Measurements from ENCODE around the gene WIPF3.

The WIPF3 gene

GRCh38 chr7:29853072-29853471, 46.8 kb downstream of the WIPF3 start:
- no peak overlapping the region for H3K4me3 ChIP-seq (ENCODE audit: low read depth in 1 of 2, low read length in 2 of 2)
- no peaks in the 10 kb centered on the region for H3K9me3 ChIP-seq (ENCODE audit: control insufficient read depth in 1 of 2, low read length in 2 of 2)
- no peak overlapping the region for H3K27ac ChIP-seq (ENCODE audit: low read length)
- H3K4me1 ChIP-seq (ENCODE audit: control insufficient read depth in 1 of 2, insufficient read depth in 2 of 2, low read length in 2 of 2), result no peaks in the 10 kb centered on the region
- H3K36me3 ChIP-seq (ENCODE audit: control insufficient read depth in 1 of 2, insufficient read depth in 2 of 2, low read length in 2 of 2), result no peaks in the 10 kb centered on the region
- no peaks in the 10 kb centered on the region for H3K27me3 ChIP-seq (ENCODE audit: low read depth, low read length)

GRCh38 chr7:29853789-29854188, 47.5 kb downstream of the WIPF3 start:
- Histone ChIP-seq H3K36me3 (ENCODE audit: control insufficient read depth in 1 of 2, insufficient read depth in 2 of 2, low read length in 2 of 2) (no peaks in the 10 kb centered on the region), H3K4me1 (ENCODE audit: control insufficient read depth in 1 of 2, insufficient read depth in 2 of 2, low read length in 2 of 2) (no peaks in the 10 kb centered on the region), H3K27ac (ENCODE audit: low read length) (no peak overlapping the region), H3K27me3 (ENCODE audit: low read depth, low read length) (no peaks in the 10 kb centered on the region), H3K4me3 (ENCODE audit: low read depth in 1 of 2, low read length in 2 of 2) (no peak overlapping the region), H3K9me3 (ENCODE audit: control insufficient read depth in 1 of 2, low read length in 2 of 2) (no peaks in the 10 kb centered on the region)

GRCh38 chr7:29854257-29854938, 48.1 kb downstream of the WIPF3 start:
- no peak overlapping the region for H3K27ac ChIP-seq (ENCODE audit: low read length)
- no peak overlapping the region for H3K4me3 ChIP-seq (ENCODE audit: low read depth in 1 of 2, low read length in 2 of 2)
- no peaks in the 10 kb centered on the region for H3K4me1 ChIP-seq (ENCODE audit: control insufficient read depth in 1 of 2, insufficient read depth in 2 of 2, low read length in 2 of 2)
- no peaks in the 10 kb centered on the region for H3K9me3 ChIP-seq (ENCODE audit: control insufficient read depth in 1 of 2, low read length in 2 of 2)
- no peaks in the 10 kb centered on the region for H3K27me3 ChIP-seq (ENCODE audit: low read depth, low read length)
- H3K36me3 ChIP-seq (ENCODE audit: control insufficient read depth in 1 of 2, insufficient read depth in 2 of 2, low read length in 2 of 2), result no peaks in the 10 kb centered on the region

GRCh38 chr7:29857654-29858053, 51.3 kb downstream of the WIPF3 start:
- Histone ChIP-seq H3K27ac (ENCODE audit: low read length) (no peak overlapping the region), H3K27me3 (ENCODE audit: low read depth, low read length) (no peaks in the 10 kb centered on the region), H3K4me1 (ENCODE audit: control insufficient read depth in 1 of 2, insufficient read depth in 2 of 2, low read length in 2 of 2) (no peaks in the 10 kb centered on the region), H3K36me3 (ENCODE audit: control insufficient read depth in 1 of 2, insufficient read depth in 2 of 2, low read length in 2 of 2) (no peaks in the 10 kb centered on the region), H3K9me3 (ENCODE audit: control insufficient read depth in 1 of 2, low read length in 2 of 2) (no peaks in the 10 kb centered on the region), H3K4me3 (ENCODE audit: low read depth in 1 of 2, low read length in 2 of 2) (no peak overlapping the region)

GRCh38 chr7:29858191-29858951, 52.1 kb downstream of the WIPF3 start:
- no peaks in the 10 kb centered on the region for H3K4me1 ChIP-seq (ENCODE audit: control insufficient read depth in 1 of 2, insufficient read depth in 2 of 2, low read length in 2 of 2)
- no peaks in the 10 kb centered on the region for H3K27me3 ChIP-seq (ENCODE audit: low read depth, low read length)
- H3K36me3 ChIP-seq (ENCODE audit: control insufficient read depth in 1 of 2, insufficient read depth in 2 of 2, low read length in 2 of 2), result no peaks in the 10 kb centered on the region
- H3K4me3 ChIP-seq (ENCODE audit: low read depth in 1 of 2, low read length in 2 of 2), result no peak overlapping the region
- no peaks in the 10 kb centered on the region for H3K9me3 ChIP-seq (ENCODE audit: control insufficient read depth in 1 of 2, low read length in 2 of 2)
- H3K27ac ChIP-seq (ENCODE audit: low read length), result no peak overlapping the region

GRCh38 chr7:29859104-29859503, 52.8 kb downstream of the WIPF3 start:
- H3K27ac ChIP-seq (ENCODE audit: low read length), result no peak overlapping the region
- H3K4me1 ChIP-seq (ENCODE audit: control insufficient read depth in 1 of 2, insufficient read depth in 2 of 2, low read length in 2 of 2), result no peaks in the 10 kb centered on the region
- no peaks in the 10 kb centered on the region for H3K36me3 ChIP-seq (ENCODE audit: control insufficient read depth in 1 of 2, insufficient read depth in 2 of 2, low read length in 2 of 2)
- H3K4me3 ChIP-seq (ENCODE audit: low read depth in 1 of 2, low read length in 2 of 2), result no peak overlapping the region
- no peaks in the 10 kb centered on the region for H3K27me3 ChIP-seq (ENCODE audit: low read depth, low read length)
- H3K9me3 ChIP-seq (ENCODE audit: control insufficient read depth in 1 of 2, low read length in 2 of 2), result no peaks in the 10 kb centered on the region

GRCh38 chr7:29859524-29860185, 53.3 kb downstream of the WIPF3 start:
- no peaks in the 10 kb centered on the region for H3K36me3 ChIP-seq (ENCODE audit: control insufficient read depth in 1 of 2, insufficient read depth in 2 of 2, low read length in 2 of 2)
- H3K4me1 ChIP-seq (ENCODE audit: control insufficient read depth in 1 of 2, insufficient read depth in 2 of 2, low read length in 2 of 2), result no peaks in the 10 kb centered on the region
- H3K27ac ChIP-seq (ENCODE audit: low read length), result no peak overlapping the region
- H3K4me3 ChIP-seq (ENCODE audit: low read depth in 1 of 2, low read length in 2 of 2), result no peak overlapping the region
- H3K9me3 ChIP-seq (ENCODE audit: control insufficient read depth in 1 of 2, low read length in 2 of 2), result no peaks in the 10 kb centered on the region
- H3K27me3 ChIP-seq (ENCODE audit: low read depth, low read length), result no peaks in the 10 kb centered on the region

GRCh38 chr7:29860186-29860585, 53.9 kb downstream of the WIPF3 start:
- no peaks in the 10 kb centered on the region for H3K36me3 ChIP-seq (ENCODE audit: control insufficient read depth in 1 of 2, insufficient read depth in 2 of 2, low read length in 2 of 2)
- no peak overlapping the region for H3K4me3 ChIP-seq (ENCODE audit: low read depth in 1 of 2, low read length in 2 of 2)
- H3K4me1 ChIP-seq (ENCODE audit: control insufficient read depth in 1 of 2, insufficient read depth in 2 of 2, low read length in 2 of 2), result peaks cover 0 to 4% of the 10 kb centered on the region in 2 donors
- H3K27ac ChIP-seq (ENCODE audit: low read length), result no peak overlapping the region
- H3K27me3 ChIP-seq (ENCODE audit: low read depth, low read length), result no peaks in the 10 kb centered on the region
- H3K9me3 ChIP-seq (ENCODE audit: control insufficient read depth in 1 of 2, low read length in 2 of 2), result no peaks in the 10 kb centered on the region

- H3K27ac ChIP-seq (ENCODE audit: low read length), result no peak overlapping the region
- peaks cover 0 to 16% of the 10 kb centered on the region in 2 donors for H3K4me1 ChIP-seq (ENCODE audit: control insufficient read depth in 1 of 2, insufficient read depth in 2 of 2, low read length in 2 of 2)
- no peak overlapping the region for H3K4me3 ChIP-seq (ENCODE audit: low read depth in 1 of 2, low read length in 2 of 2)
- no peaks in the 10 kb centered on the region for H3K9me3 ChIP-seq (ENCODE audit: control insufficient read depth in 1 of 2, low read length in 2 of 2)
- no peaks in the 10 kb centered on the region for H3K27me3 ChIP-seq (ENCODE audit: low read depth, low read length)
- H3K36me3 ChIP-seq (ENCODE audit: control insufficient read depth in 1 of 2, insufficient read depth in 2 of 2, low read length in 2 of 2), result no peaks in the 10 kb centered on the region
These were observed 55.6 kb downstream of the WIPF3 start for GRCh38 chr7:29861884-29862283.

- Histone ChIP-seq H3K4me3 (ENCODE audit: low read depth in 1 of 2, low read length in 2 of 2) (no peak overlapping the region), H3K9me3 (ENCODE audit: control insufficient read depth in 1 of 2, low read length in 2 of 2) (no peaks in the 10 kb centered on the region), H3K27ac (ENCODE audit: low read length) (no peak overlapping the region), H3K4me1 (ENCODE audit: control insufficient read depth in 1 of 2, insufficient read depth in 2 of 2, low read length in 2 of 2) (peaks cover 0 to 18% of the 10 kb centered on the region in 2 donors), H3K27me3 (ENCODE audit: low read depth, low read length) (no peaks in the 10 kb centered on the region), H3K36me3 (ENCODE audit: control insufficient read depth in 1 of 2, insufficient read depth in 2 of 2, low read length in 2 of 2) (no peaks in the 10 kb centered on the region)
These were observed 58.3 kb downstream of the WIPF3 start for GRCh38 chr7:29864656-29865055.

- no peaks in the 10 kb centered on the region for H3K36me3 ChIP-seq (ENCODE audit: control insufficient read depth in 1 of 2, insufficient read depth in 2 of 2, low read length in 2 of 2)
- peaks cover 0 to 18% of the 10 kb centered on the region in 2 donors for H3K4me1 ChIP-seq (ENCODE audit: control insufficient read depth in 1 of 2, insufficient read depth in 2 of 2, low read length in 2 of 2)
- no peaks in the 10 kb centered on the region for H3K27me3 ChIP-seq (ENCODE audit: low read depth, low read length)
- no peak overlapping the region for H3K27ac ChIP-seq (ENCODE audit: low read length)
- no peaks in the 10 kb centered on the region for H3K9me3 ChIP-seq (ENCODE audit: control insufficient read depth in 1 of 2, low read length in 2 of 2)
- H3K4me3 ChIP-seq (ENCODE audit: low read depth in 1 of 2, low read length in 2 of 2), result no peak overlapping the region
These were observed 59.2 kb downstream of the WIPF3 start for GRCh38 chr7:29865526-29865925.
